ENCODE results near the gene AOPEP. TPM values are rescaled to one million over a fixed set of nuclear protein-coding genes. Genes with fewer than 3 reads are reported as not detected.

AOPEP gene
- polyA plus RNA-seq, 1 of the 3 experiments (the other 2 are of a cell fraction): 54.6 TPM

DNA sequence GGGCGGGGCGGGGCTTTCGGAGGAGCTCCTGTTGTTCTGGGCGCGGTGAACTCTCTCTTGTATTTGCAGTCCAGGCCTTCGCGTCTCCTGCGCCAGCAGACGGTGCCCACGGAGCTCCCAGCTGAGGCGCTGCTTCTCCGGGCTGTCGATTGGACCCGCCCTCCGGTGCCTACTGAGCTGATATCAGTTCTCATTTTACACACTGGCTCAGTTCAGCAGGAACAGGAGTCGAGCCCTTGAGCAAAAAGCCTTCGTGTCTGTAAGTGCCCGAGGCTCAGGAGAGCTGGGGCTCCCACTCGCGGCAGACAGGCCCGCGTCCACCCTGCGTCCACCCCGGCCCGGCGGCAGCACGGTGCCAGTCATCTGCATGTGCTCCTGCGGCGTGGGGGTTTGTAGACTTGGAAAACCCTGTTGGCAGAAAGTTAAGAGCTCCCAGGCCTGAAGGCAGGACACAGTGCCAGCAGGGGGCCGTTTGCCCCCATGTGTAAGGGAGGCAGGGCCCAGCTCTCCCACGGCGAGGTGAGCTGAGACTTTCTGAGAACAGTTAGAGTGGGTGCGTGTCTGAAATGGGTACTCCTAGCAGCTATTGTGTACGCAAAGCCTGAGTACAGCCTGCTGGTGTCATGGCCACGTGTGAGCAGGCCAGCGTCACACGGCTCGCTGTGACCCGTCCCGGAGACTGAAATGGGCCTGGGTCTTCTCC, 359.5 kb downstream of the AOPEP start:
- H3K9me3 ChIP-seq: no peaks in the 10 kb centered on the region
- H4K20me1 ChIP-seq (ENCODE audit: insufficient read depth): peaks cover 18% of the 10 kb centered on the region; the same call in 1 of the 2 replicates
- no peak overlapping the region for H3K4me3 ChIP-seq (ENCODE audit: low read depth in 2 of 2, low read length in 1 of 2)
- H3K4me1 ChIP-seq (ENCODE audit: control insufficient read depth in 1 of 2, insufficient read depth in 2 of 2, low read depth in 1 of 2, low read length in 1 of 2): peaks cover 0 to 40% of the 10 kb centered on the region in 2 experiments; a peak in 1 of 4 replicates
- no peak overlapping the region for H2AFZ ChIP-seq (ENCODE audit: low read depth)
- 93% methylated on average over 27 of the region's 40 CpGs for WGBS (ENCODE audit: low lambda C conversion rate)
- H3K27me3 ChIP-seq (ENCODE audit: insufficient read depth): no peaks in the 10 kb centered on the region
- H3F3A ChIP-seq (replicated peaks; ENCODE audit: insufficient read depth): peaks cover 5% of the 10 kb centered on the region
- H3K9me2 ChIP-seq: no peaks in the 10 kb centered on the region
- no peak for DNase-seq
- peaks cover 33 to 85% of the 10 kb centered on the region in 2 experiments for H3K36me3 ChIP-seq (replicated peaks in 1 of 2; ENCODE audit: control insufficient read depth in 1 of 2, insufficient read depth in 2 of 2, low read length in 1 of 2)
- no peak overlapping the region for H3K9ac ChIP-seq
- ChIA-PET POLR2A (interaction anchor here (0.8 kb wide), 1 partner anchor 391 kb away, joined by 3 read pairs; no protein-coding TSS in a partner anchor), CTCF (interaction anchor here (1.0 to 8.9 kb wide), 4 partner anchors 11 to 404 kb away, joined by 3 to 53 read pairs (median 4); no protein-coding TSS in a partner anchor)
- H3K4me2 ChIP-seq: no peak overlapping the region
- H3K79me2 ChIP-seq (ENCODE audit: insufficient read depth): peaks cover 22% of the 10 kb centered on the region; the same call in 1 of the 2 replicates
- no peak for TF ChIP-seq SIN3A (IDR thresholded peaks at IDR 0.05; ENCODE audit: borderline replicate concordance, low read depth, low read length)
- TF ChIP-seq, protein P1, sequence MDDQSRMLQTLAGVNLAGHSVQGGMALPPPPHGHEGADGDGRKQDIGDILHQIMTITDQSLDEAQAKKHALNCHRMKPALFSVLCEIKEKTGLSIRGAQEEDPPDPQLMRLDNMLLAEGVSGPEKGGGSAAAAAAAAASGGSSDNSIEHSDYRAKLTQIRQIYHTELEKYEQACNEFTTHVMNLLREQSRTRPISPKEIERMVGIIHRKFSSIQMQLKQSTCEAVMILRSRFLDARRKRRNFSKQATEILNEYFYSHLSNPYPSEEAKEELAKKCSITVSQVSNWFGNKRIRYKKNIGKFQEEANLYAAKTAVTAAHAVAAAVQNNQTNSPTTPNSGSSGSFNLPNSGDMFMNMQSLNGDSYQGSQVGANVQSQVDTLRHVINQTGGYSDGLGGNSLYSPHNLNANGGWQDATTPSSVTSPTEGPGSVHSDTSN (IDR thresholded peaks at IDR 0.05): no peak
- TF ChIP-seq TCF12 (IDR thresholded peaks at IDR 0.05): no peak
- TF ChIP-seq, protein P2, sequence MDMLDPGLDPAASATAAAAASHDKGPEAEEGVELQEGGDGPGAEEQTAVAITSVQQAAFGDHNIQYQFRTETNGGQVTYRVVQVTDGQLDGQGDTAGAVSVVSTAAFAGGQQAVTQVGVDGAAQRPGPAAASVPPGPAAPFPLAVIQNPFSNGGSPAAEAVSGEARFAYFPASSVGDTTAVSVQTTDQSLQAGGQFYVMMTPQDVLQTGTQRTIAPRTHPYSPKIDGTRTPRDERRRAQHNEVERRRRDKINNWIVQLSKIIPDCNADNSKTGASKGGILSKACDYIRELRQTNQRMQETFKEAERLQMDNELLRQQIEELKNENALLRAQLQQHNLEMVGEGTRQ (IDR thresholded peaks at IDR 0.05; ENCODE audit: borderline replicate concordance, low read depth, low read length): no peak
- TF ChIP-seq EP300 (IDR thresholded peaks at IDR 0.05; ENCODE audit: borderline replicate concordance in 1 of 2, low read depth in 1 of 2, low read length in 1 of 2): no peak
- TF ChIP-seq NFIC (IDR thresholded peaks at IDR 0.05; ENCODE audit: borderline replicate concordance): no peak
- no peak for TF ChIP-seq RFX5 (IDR thresholded peaks at IDR 0.05; ENCODE audit: low read length)
- TF ChIP-seq, protein P3, sequence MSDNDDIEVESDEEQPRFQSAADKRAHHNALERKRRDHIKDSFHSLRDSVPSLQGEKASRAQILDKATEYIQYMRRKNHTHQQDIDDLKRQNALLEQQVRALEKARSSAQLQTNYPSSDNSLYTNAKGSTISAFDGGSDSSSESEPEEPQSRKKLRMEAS (IDR thresholded peaks at IDR 0.05; ENCODE audit: low read depth): no peak
- TF ChIP-seq, protein P4, sequence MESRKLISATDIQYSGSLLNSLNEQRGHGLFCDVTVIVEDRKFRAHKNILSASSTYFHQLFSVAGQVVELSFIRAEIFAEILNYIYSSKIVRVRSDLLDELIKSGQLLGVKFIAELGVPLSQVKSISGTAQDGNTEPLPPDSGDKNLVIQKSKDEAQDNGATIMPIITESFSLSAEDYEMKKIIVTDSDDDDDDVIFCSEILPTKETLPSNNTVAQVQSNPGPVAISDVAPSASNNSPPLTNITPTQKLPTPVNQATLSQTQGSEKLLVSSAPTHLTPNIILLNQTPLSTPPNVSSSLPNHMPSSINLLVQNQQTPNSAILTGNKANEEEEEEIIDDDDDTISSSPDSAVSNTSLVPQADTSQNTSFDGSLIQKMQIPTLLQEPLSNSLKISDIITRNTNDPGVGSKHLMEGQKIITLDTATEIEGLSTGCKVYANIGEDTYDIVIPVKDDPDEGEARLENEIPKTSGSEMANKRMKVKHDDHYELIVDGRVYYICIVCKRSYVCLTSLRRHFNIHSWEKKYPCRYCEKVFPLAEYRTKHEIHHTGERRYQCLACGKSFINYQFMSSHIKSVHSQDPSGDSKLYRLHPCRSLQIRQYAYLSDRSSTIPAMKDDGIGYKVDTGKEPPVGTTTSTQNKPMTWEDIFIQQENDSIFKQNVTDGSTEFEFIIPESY (IDR thresholded peaks at IDR 0.05; ENCODE audit: borderline replicate concordance, low read depth): no peak
- TF ChIP-seq, protein P5, sequence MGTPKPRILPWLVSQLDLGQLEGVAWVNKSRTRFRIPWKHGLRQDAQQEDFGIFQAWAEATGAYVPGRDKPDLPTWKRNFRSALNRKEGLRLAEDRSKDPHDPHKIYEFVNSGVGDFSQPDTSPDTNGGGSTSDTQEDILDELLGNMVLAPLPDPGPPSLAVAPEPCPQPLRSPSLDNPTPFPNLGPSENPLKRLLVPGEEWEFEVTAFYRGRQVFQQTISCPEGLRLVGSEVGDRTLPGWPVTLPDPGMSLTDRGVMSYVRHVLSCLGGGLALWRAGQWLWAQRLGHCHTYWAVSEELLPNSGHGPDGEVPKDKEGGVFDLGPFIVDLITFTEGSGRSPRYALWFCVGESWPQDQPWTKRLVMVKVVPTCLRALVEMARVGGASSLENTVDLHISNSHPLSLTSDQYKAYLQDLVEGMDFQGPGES (IDR thresholded peaks at IDR 0.05; ENCODE audit: low read depth, low read length): no peak
- TF ChIP-seq CHD2 (IDR thresholded peaks at IDR 0.05; ENCODE audit: low read length, partially characterized antibody): no peak
- TF ChIP-seq RXRA (IDR thresholded peaks at IDR 0.05; ENCODE audit: borderline replicate concordance, low read depth): no peak
- no peak for TF ChIP-seq JUND (IDR thresholded peaks at IDR 0.05)
- TF ChIP-seq EZH2phosphoT487 (IDR thresholded peaks at IDR 0.05; ENCODE audit: borderline replicate concordance, low read depth): no peak
- no peak for TF ChIP-seq FOXJ3 (CRISPR knock-in tag; IDR thresholded peaks at IDR 0.05)
- TF ChIP-seq, protein P6, sequence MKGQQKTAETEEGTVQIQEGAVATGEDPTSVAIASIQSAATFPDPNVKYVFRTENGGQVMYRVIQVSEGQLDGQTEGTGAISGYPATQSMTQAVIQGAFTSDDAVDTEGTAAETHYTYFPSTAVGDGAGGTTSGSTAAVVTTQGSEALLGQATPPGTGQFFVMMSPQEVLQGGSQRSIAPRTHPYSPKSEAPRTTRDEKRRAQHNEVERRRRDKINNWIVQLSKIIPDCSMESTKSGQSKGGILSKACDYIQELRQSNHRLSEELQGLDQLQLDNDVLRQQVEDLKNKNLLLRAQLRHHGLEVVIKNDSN (IDR thresholded peaks at IDR 0.05; ENCODE audit: borderline replicate concordance, low read depth): no peak
- TF ChIP-seq RCOR1 (IDR thresholded peaks at IDR 0.05; ENCODE audit: low read length): no peak
- peak overlapping the region in 1 of 2 experiments; percentile 63; a peak in 1 of 4 replicates for H3K27ac ChIP-seq (ENCODE audit: low read depth in 2 of 2, low read length in 1 of 2)
